Fibroblast of skin of left quadriceps (primary cell): ENCODE data around the gene TXNL4A.
A peak's percentile ranks its signal among the peaks of the same experiment; 100 is the strongest.
"Not testable (repeated sequence)": the region's sequence is repeated elsewhere in the genome, so short reads cannot be mapped to it uniquely, and the experiment has no call there.

Experiments
- DNase-seq, 2 experiments: peaks; one replicate each; pipeline ENCODE4 v3.0.0-alpha.2; 2013; ENCODE audit warnings: low read depth in 2 of 2

The TXNL4A gene

GRCh38 chr18:79999701-80000100, 11.3 kb upstream of the TXNL4A start:
- DNase-seq, result not testable (repeated sequence)

GRCh38 chr18:79991494-79991893, 3.1 kb upstream of the TXNL4A start:
- DNase-seq, result no peak

- no peak for DNase-seq
Measured at GRCh38 chr18:79989195-79989497, 783 bp upstream of the TXNL4A start.

- peak in 1 of 2 experiments; percentile 3 for DNase-seq
Measured at GRCh38 chr18:79988071-79988450, 302 bp downstream of the TXNL4A start.

GRCh38 chr18:79987566-79987965, 797 bp downstream of the TXNL4A start:
- DNase-seq, result no peak

GRCh38 chr18:79986726-79987125, 1.6 kb downstream of the TXNL4A start:
- no peak for DNase-seq

GRCh38 chr18:79985172-79985571, 3.2 kb downstream of the TXNL4A start:
- no peak for DNase-seq

GRCh38 chr18:79983793-79984192, 4.6 kb downstream of the TXNL4A start:
- no peak for DNase-seq

GRCh38 chr18:79983253-79983652, 5.1 kb downstream of the TXNL4A start:
- DNase-seq, result no peak

GRCh38 chr18:79982736-79983135, 5.6 kb downstream of the TXNL4A start:
- DNase-seq, result no peak

- DNase-seq, result no peak
Measured at GRCh38 chr18:79980585-79980984, 7.8 kb downstream of the TXNL4A start.

- no peak for DNase-seq
Measured at GRCh38 chr18:79979843-79980242, 8.5 kb downstream of the TXNL4A start.

- no peak for DNase-seq
Measured at GRCh38 chr18:79975985-79976680, 12.2 kb downstream of the TXNL4A start.

- DNase-seq, result no peak
Measured at GRCh38 chr18:79975043-79975442, 13.3 kb downstream of the TXNL4A start.

GRCh38 chr18:79974025-79974654, 14.2 kb downstream of the TXNL4A start:
- DNase-seq, result no peak

- no peak for DNase-seq
Measured at GRCh38 chr18:79973517-79973916, 14.8 kb downstream of the TXNL4A start.

- DNase-seq, result no peak
Measured at GRCh38 chr18:79972720-79973119, 15.6 kb downstream of the TXNL4A start.

- no peak for DNase-seq
Measured at GRCh38 chr18:79971986-79972385, 16.4 kb downstream of the TXNL4A start.

- no peak for DNase-seq
Measured at GRCh38 chr18:79971211-79971952, 17.0 kb downstream of the TXNL4A start.

GRCh38 chr18:79970419-79971133, 17.8 kb downstream of the TXNL4A start:
- DNase-seq, result no peak

- DNase-seq, result peak; percentile 33 to 42
Measured at GRCh38 chr18:79965119-79965902, 23.1 kb downstream of the TXNL4A start.
